Activated T-helper 1 cell treated with anti-CD3 and anti-CD28 coated beads, Interleukin-12 subunit alpha, Interleukin-12 subunit beta, Interleukin-2, Interleukin-4 antibody, amounts not matched to agents 30 ng/mL and 10 ng/mL and 1 ng/mL, durations not matched to agents 14 hours and 24 hours and 36 hours (primary cell): Measurements from ENCODE around the gene FNDC1. TPM values are rescaled to one million over a fixed set of nuclear protein-coding genes. Genes with fewer than 3 reads are reported as not detected.
"Not testable (repeated sequence)": the region's sequence is repeated elsewhere in the genome, so short reads cannot be mapped to it uniquely, and the experiment has no call there.

Experiments used
- DNase-seq: peaks from one replicate; pipeline ENCODE4 v3.0.0; 2021; ENCODE audit warnings: low spot score
- H3K27ac Mint-ChIP-seq: one replicate; pipeline ENCODE4 v1.8.0; 2021; ENCODE audit warnings: mild to moderate bottlenecking, mixed read lengths
- H3K27me3 Mint-ChIP-seq: one replicate; pipeline ENCODE4 v1.8.0; 2022; ENCODE audit warnings: mild to moderate bottlenecking, moderate library complexity, mixed read lengths; ENCODE audit not compliant: insufficient read depth
- H3K36me3 Mint-ChIP-seq: one replicate; pipeline ENCODE4 v1.8.0; 2021; ENCODE audit warnings: low read depth, mixed read lengths
- H3K4me1 Mint-ChIP-seq: one replicate; pipeline ENCODE4 v1.8.0; 2021; ENCODE audit warnings: low read depth, mixed read lengths
- H3K4me3 Mint-ChIP-seq: one replicate; pipeline ENCODE4 v1.8.0; 2021; ENCODE audit warnings: mild to moderate bottlenecking, moderate library complexity, mixed read lengths
- H3K9me3 Mint-ChIP-seq: one replicate; pipeline ENCODE4 v1.8.0; 2021; ENCODE audit warnings: mixed read lengths
- intact Hi-C: fragments of 100-400 bp; cut with micrococcal nuclease; formaldehyde crosslinking; loops from one replicate; pipeline ENCODE4 v1.15.1; 2024
- total RNA-seq: library from RNA; stranded (reverse); gene quantifications from 2 replicates; pipeline ENCODE4 v1.2.3, GENCODE V29; 2022

Gene FNDC1
- total RNA-seq, 1 donor from 2014 or later: not detected

- intact Hi-C loops: no loop called here
- DNase-seq: no peak
- Mint-ChIP-seq H3K27ac (no peak overlapping the region), H3K27me3 (peaks cover 2% of the 10 kb centered on the region), H3K4me3 (no peak overlapping the region), H3K4me1 (no peaks in the 10 kb centered on the region), H3K36me3 (no peaks in the 10 kb centered on the region), H3K9me3 (no peaks in the 10 kb centered on the region)
These were observed 86.3 kb downstream of the FNDC1 start for GRCh38 chr6:159255434-159255951.

GRCh38 chr6:159256128-159256527 is 86.9 kb downstream of the FNDC1 start:
- intact Hi-C loops: no loop called here
- Mint-ChIP-seq H3K9me3 (no peaks in the 10 kb centered on the region), H3K27ac (no peak overlapping the region), H3K4me1 (no peaks in the 10 kb centered on the region), H3K36me3 (no peaks in the 10 kb centered on the region), H3K27me3 (peaks cover 2% of the 10 kb centered on the region), H3K4me3 (no peak overlapping the region)
- DNase-seq: no peak

GRCh38 chr6:159257846-159258245 is 88.6 kb downstream of the FNDC1 start:
- DNase-seq: no peak
- Mint-ChIP-seq H3K4me1 (no peaks in the 10 kb centered on the region), H3K27me3 (peaks cover 2% of the 10 kb centered on the region), H3K36me3 (no peaks in the 10 kb centered on the region), H3K27ac (no peak overlapping the region), H3K9me3 (no peaks in the 10 kb centered on the region), H3K4me3 (no peak overlapping the region)
- intact Hi-C loops: no loop called here

- no peak for DNase-seq
- Mint-ChIP-seq H3K27me3 (peaks cover 4% of the 10 kb centered on the region), H3K4me1 (no peaks in the 10 kb centered on the region), H3K4me3 (no peak overlapping the region), H3K27ac (no peak overlapping the region), H3K36me3 (no peaks in the 10 kb centered on the region), H3K9me3 (no peaks in the 10 kb centered on the region)
- intact Hi-C loops: no loop called here
These were observed 90.4 kb downstream of the FNDC1 start for GRCh38 chr6:159259441-159260125.

GRCh38 chr6:159260208-159260607 is 91.0 kb downstream of the FNDC1 start:
- Mint-ChIP-seq H3K27me3 (peaks cover 3% of the 10 kb centered on the region), H3K4me1 (no peaks in the 10 kb centered on the region), H3K4me3 (no peak overlapping the region), H3K9me3 (no peaks in the 10 kb centered on the region), H3K27ac (no peak overlapping the region), H3K36me3 (no peaks in the 10 kb centered on the region)
- intact Hi-C loops: no loop called here
- no peak for DNase-seq

DNA sequence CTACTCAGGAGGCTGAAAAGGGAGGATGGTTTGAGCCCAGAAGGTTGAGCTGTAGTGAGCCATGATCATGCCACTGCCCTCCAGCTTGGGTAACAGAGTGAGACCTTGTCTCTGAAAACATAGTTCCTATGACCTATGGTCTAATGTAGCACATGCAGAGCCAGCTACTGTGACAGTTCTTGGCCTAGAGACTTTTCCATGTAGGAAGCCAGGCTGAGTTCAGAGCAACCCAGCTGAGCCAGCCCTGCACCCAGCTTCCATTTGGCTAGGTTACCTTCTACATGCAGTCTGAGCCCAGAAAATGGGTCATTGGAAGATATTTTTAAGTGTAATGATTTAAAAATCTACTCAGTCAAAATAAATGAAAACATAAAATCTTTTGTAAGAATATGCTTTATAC is 92.8 kb downstream of the FNDC1 start:
- H3K27ac Mint-ChIP-seq: no peak overlapping the region
- no peaks in the 10 kb centered on the region for H3K4me1 Mint-ChIP-seq
- no peaks in the 10 kb centered on the region for H3K36me3 Mint-ChIP-seq
- no peak for DNase-seq
- H3K4me3 Mint-ChIP-seq: no peak overlapping the region
- no peaks in the 10 kb centered on the region for H3K9me3 Mint-ChIP-seq
- H3K27me3 Mint-ChIP-seq: peaks cover 2% of the 10 kb centered on the region
- intact Hi-C loops: no loop called here

GRCh38 chr6:159262586-159262985 is 93.4 kb downstream of the FNDC1 start:
- H3K9me3 Mint-ChIP-seq: no peaks in the 10 kb centered on the region

DNA sequence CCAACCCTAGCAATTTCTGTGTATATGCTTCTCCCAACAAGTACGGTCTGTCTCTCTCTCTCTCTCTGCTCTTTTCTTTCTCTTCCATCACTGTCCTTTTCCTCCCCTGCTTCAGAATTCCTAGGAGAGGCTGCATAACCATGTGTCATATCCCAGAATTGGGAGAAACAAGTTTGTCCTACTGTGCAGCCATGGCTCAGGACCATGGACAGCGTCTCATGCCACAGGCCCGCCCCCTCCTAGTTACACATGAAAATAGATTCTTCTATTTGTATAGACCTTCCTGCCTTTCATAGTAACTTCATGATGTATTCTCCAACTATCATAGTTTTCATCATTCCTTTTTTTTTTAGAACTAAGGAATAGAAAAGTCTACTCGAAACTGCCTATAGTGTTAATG is 98.0 kb downstream of the FNDC1 start:
- Mint-ChIP-seq H3K27me3 (peaks cover 4% of the 10 kb centered on the region), H3K4me1 (no peaks in the 10 kb centered on the region), H3K36me3 (no peaks in the 10 kb centered on the region), H3K27ac (no peak overlapping the region), H3K4me3 (no peak overlapping the region), H3K9me3 (no peaks in the 10 kb centered on the region)
- intact Hi-C loops: no loop called here
- DNase-seq: no peak

More at GRCh38 chr6:159262586-159262985, 93.4 kb downstream of the FNDC1 start:
- Mint-ChIP-seq H3K4me3 (no peak overlapping the region), H3K36me3 (no peaks in the 10 kb centered on the region), H3K27me3 (peaks cover 2% of the 10 kb centered on the region), H3K4me1 (no peaks in the 10 kb centered on the region), H3K27ac (no peak overlapping the region)
- DNase-seq: no peak
- intact Hi-C loops: no loop called here

DNA sequence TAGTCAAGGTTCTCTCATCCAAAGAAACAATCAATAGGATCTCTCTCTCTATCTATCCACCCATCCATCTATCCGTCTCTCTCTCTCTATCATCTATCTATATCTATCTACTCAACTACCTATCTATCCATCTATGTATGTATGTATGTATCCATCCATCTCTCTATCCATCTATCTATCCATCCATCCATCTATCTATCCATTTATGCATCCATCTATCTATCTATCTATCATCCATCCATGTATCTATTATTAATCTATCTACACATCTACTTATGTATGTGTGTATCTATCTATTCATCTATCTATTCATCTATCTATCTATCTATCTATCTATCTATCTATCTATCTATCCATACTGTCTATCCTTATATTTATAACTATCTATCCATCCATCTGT is 99.3 kb downstream of the FNDC1 start:
- Mint-ChIP-seq H3K27me3 (peaks cover 4% of the 10 kb centered on the region), H3K36me3 (no peaks in the 10 kb centered on the region), H3K27ac (no peak overlapping the region), H3K9me3 (no peaks in the 10 kb centered on the region), H3K4me1 (no peaks in the 10 kb centered on the region), H3K4me3 (no peak overlapping the region)
- intact Hi-C loops: no loop called here
- no peak for DNase-seq

DNA sequence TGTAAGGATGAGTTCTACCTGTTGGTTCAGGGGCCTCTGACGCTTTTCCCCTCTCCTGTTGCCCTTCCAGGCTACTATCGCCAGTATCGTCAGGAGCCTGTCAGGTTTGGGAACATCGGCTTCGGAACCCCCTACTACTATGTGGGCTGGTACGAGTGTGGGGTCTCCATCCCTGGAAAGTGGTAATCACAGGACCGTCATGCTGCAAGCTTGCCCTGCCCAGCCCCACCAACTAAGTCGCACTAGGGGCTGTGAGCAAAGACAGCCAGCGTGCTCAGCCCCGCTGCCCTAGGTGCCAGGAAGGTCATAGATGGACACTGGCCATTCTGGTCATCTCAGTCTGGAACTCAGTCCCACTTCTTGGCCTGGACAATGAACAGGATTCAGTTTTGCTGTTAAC is 102.1 kb downstream of the FNDC1 start:
- DNase-seq: no peak
- H3K4me1 Mint-ChIP-seq: no peaks in the 10 kb centered on the region
- H3K9me3 Mint-ChIP-seq: no peaks in the 10 kb centered on the region
- no peaks in the 10 kb centered on the region for H3K36me3 Mint-ChIP-seq
- peaks cover 2% of the 10 kb centered on the region for H3K27me3 Mint-ChIP-seq
- H3K27ac Mint-ChIP-seq: no peak overlapping the region
- intact Hi-C loops: no loop called here
- H3K4me3 Mint-ChIP-seq: no peak overlapping the region

DNA sequence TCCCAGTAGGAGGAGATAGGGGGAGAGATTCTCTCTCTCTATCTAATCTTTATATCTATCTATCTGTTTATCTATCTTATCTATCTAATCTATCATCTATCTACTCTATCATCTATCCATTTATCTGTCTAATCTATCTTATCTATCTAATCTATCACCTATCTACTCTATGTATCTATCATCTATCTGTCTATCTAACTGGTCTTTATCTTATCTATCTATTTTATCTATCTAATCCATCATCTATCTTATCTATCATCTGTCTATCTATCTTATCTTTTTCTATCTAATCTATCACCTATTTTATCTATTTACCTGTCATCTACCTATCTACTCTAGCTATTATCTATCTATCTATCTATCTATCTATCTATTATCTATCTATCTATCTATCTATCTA is 109.4 kb downstream of the FNDC1 start:
- Mint-ChIP-seq H3K27me3 (no peaks in the 10 kb centered on the region), H3K4me1 (no peaks in the 10 kb centered on the region), H3K27ac (no peak overlapping the region), H3K9me3 (no peaks in the 10 kb centered on the region), H3K36me3 (no peaks in the 10 kb centered on the region), H3K4me3 (no peak overlapping the region)
- no peak for DNase-seq
- intact Hi-C loops: no loop called here

- no peaks in the 10 kb centered on the region for H3K4me1 Mint-ChIP-seq
- H3K27ac Mint-ChIP-seq: no peak overlapping the region
- intact Hi-C loops: no loop called here
- DNase-seq: no peak
- H3K4me3 Mint-ChIP-seq: no peak overlapping the region
- H3K36me3 Mint-ChIP-seq: no peaks in the 10 kb centered on the region
- no peaks in the 10 kb centered on the region for H3K27me3 Mint-ChIP-seq
- no peaks in the 10 kb centered on the region for H3K9me3 Mint-ChIP-seq
These were observed 110.6 kb downstream of the FNDC1 start for GRCh38 chr6:159279790-159280277.

DNA sequence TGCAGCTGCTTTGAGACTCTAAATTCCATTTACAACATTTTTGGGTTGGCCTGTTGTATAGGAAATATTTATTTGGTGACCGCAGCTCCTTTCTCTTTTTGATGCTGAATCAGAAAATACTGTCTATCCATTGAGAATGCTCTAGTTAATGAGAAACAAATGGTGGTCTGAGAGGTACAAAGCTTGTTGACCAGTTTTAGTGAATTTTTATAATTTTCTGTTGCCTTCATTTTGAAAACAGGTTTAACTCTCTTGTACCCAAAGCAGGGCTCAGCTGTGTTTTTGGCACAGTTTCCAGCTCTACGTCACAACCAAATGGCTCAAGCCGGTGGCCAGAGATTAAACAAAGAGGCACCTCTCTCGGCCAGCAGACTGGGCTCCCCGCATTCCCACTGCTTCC is 113.2 kb downstream of the FNDC1 start:
- no peak for DNase-seq
- Mint-ChIP-seq H3K27ac (no peak overlapping the region), H3K27me3 (no peaks in the 10 kb centered on the region), H3K4me1 (no peaks in the 10 kb centered on the region), H3K9me3 (no peaks in the 10 kb centered on the region), H3K4me3 (no peak overlapping the region), H3K36me3 (no peaks in the 10 kb centered on the region)
- intact Hi-C loops: no loop called here

- H3K27ac Mint-ChIP-seq, H3K4me1 Mint-ChIP-seq, H3K27me3 Mint-ChIP-seq, H3K36me3 Mint-ChIP-seq, H3K9me3 Mint-ChIP-seq, H3K4me3 Mint-ChIP-seq, DNase-seq, intact Hi-C loops: not testable (repeated sequence)
These were observed 115.5 kb downstream of the FNDC1 start for GRCh38 chr6:159284661-159285060.
